ENCODE measurements around the gene TTC23L.

GRCh38 chr5:34865091-34865490 lies 26.1 kb downstream of the TTC23L start:
- TF ChIP-seq POLR2A (IDR thresholded peaks at IDR 0.05) (no peak), CTCF (IDR thresholded peaks at IDR 0.05) (no peak), POLR2AphosphoS5 (IDR thresholded peaks at IDR 0.05) (no peak)
